Measurements from ENCODE around the gene HCRTR2.

DNA sequence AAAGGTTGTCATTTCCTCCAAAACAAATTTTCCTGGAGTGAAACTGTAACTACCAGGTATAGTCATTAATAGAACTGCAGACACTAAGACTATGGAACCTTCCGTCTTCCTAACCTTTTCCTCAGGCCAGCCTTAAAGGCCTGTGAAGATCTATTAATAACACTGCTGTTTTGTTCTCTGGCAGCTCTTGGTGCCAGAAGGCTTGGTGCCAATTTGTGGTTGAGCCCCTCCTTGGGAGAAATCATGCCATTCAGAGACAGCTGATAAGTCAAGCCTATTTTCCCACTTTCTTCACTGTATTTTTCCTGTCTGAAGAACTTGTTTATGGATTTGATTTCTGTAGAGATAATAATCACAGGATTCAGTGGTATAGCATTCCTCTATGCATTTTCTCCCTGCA, 64.8 kb downstream of the HCRTR2 start:
- TF ChIP-seq, protein P1, sequence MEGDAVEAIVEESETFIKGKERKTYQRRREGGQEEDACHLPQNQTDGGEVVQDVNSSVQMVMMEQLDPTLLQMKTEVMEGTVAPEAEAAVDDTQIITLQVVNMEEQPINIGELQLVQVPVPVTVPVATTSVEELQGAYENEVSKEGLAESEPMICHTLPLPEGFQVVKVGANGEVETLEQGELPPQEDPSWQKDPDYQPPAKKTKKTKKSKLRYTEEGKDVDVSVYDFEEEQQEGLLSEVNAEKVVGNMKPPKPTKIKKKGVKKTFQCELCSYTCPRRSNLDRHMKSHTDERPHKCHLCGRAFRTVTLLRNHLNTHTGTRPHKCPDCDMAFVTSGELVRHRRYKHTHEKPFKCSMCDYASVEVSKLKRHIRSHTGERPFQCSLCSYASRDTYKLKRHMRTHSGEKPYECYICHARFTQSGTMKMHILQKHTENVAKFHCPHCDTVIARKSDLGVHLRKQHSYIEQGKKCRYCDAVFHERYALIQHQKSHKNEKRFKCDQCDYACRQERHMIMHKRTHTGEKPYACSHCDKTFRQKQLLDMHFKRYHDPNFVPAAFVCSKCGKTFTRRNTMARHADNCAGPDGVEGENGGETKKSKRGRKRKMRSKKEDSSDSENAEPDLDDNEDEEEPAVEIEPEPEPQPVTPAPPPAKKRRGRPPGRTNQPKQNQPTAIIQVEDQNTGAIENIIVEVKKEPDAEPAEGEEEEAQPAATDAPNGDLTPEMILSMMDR (IDR thresholded peaks at IDR 0.05; ENCODE audit: borderline replicate concordance, extremely low read depth, low read length, poor library complexity, severe bottlenecking): no peak
- no peak for TF ChIP-seq EZH2 (IDR thresholded peaks at IDR 0.05; ENCODE audit: borderline replicate concordance, low read depth, low read length, severe bottlenecking)
